ENCODE results near the gene LRRC3C.

The LRRC3C gene

GRCh38 chr17:39975801-39976200 lies 48.3 kb downstream of the LRRC3C start:
- no peak for DNase-seq (ENCODE audit: low spot score)

- DNase-seq (ENCODE audit: low spot score) = peak; percentile 79
Measured at GRCh38 chr17:39979016-39979670, 51.6 kb downstream of the LRRC3C start.

GRCh38 chr17:39979893-39980350 lies 52.4 kb downstream of the LRRC3C start:
- no peak for DNase-seq (ENCODE audit: low spot score)

- peak; percentile 96 for DNase-seq (ENCODE audit: low spot score)
Measured at GRCh38 chr17:39980351-39981206, 53.0 kb downstream of the LRRC3C start, which contains the start of gene PSMD3. Gene PSMD3, plus strand, starts transcription at chr17:39980807. Its CDS starts 164 bp downstream, at chr17:39980971.

- no peak for DNase-seq (ENCODE audit: low spot score)
Measured at GRCh38 chr17:39981207-39981741, 53.7 kb downstream of the LRRC3C start.

GRCh38 chr17:39981766-39982375 lies 54.3 kb downstream of the LRRC3C start:
- no peak for DNase-seq (ENCODE audit: low spot score)

- no peak for DNase-seq (ENCODE audit: low spot score)
Measured at GRCh38 chr17:39988206-39988810, 60.8 kb downstream of the LRRC3C start.

GRCh38 chr17:39994448-39994847 lies 66.9 kb downstream of the LRRC3C start:
- no peak for DNase-seq (ENCODE audit: low spot score)
